Fibroblast of pulmonary artery (primary cell): ENCODE results near the gene SAPCD2.

Source experiments
- DNase-seq: peaks from one replicate; pipeline ENCODE4 v3.0.0-alpha.2; 2010; ENCODE audit warnings: low read depth
- H3K4me3 ChIP-seq: replicated peaks from 2 replicates; pipeline ENCODE4 v1.5.1; 2011; ENCODE audit warnings: low read depth, mild to moderate bottlenecking, control low read depth, low read length, moderate library complexity
- CTCF ChIP-seq: IDR thresholded peaks from 2 replicates; pipeline ENCODE4 v1.5.1; 2011; ENCODE audit warnings: mild to moderate bottlenecking, control low read depth, low read length, inconsistent platforms; ENCODE audit errors: missing control alignments

The SAPCD2 gene

GRCh38 chr9:137073992-137074399, 3.6 kb upstream of the SAPCD2 start:
- DNase-seq = no peak

GRCh38 chr9:137071282-137071681, 925 bp upstream of the SAPCD2 start:
- no peak for DNase-seq
- H3K4me3 ChIP-seq = no peak overlapping the region
- TF ChIP-seq CTCF = no peak

More at GRCh38 chr9:137073992-137074399, 3.6 kb upstream of the SAPCD2 start:
- no peak for TF ChIP-seq CTCF
- H3K4me3 ChIP-seq = no peak overlapping the region

- DNase-seq = no peak
- H3K4me3 ChIP-seq = peak overlapping the region; percentile 36
- no peak for TF ChIP-seq CTCF
Measured at GRCh38 chr9:137070906-137071275, 534 bp upstream of the SAPCD2 start.

- no peak overlapping the region for H3K4me3 ChIP-seq
- TF ChIP-seq CTCF = no peak
Measured at GRCh38 chr9:137069508-137070091, 757 bp downstream of the SAPCD2 start.

GRCh38 chr9:137068539-137069507, 1.5 kb downstream of the SAPCD2 start:
- no peak for TF ChIP-seq CTCF
- DNase-seq = no peak
- H3K4me3 ChIP-seq = no peak overlapping the region

More at GRCh38 chr9:137069508-137070091, 757 bp downstream of the SAPCD2 start:
- DNase-seq = no peak

GRCh38 chr9:137067860-137068538, 2.4 kb downstream of the SAPCD2 start:
- DNase-seq = peak; percentile 83
- TF ChIP-seq CTCF = peak; percentile 82
- H3K4me3 ChIP-seq = no peak overlapping the region
